A673 (cell line): ENCODE measurements around the gene PKP1. TPM values are rescaled to one million over a fixed set of nuclear protein-coding genes. Genes with fewer than 3 reads are reported as not detected.

Experiments
- BruUV-seq: library from RNA; stranded (reverse); fragments of 400-500 nt; replicated peaks from 2 replicates; lab custom pipeline; 2021; lab: Mats Ljungman, UMichigan
- CTCF ChIA-PET: fragments of 300-600 bp; sonication (Branson Sonifier 250); formaldehyde crosslinking; loops from one replicate; lab custom pipeline; 2022; ENCODE audit warnings: antibody characterized with exemption; lab: Charles Lee
- POLR2A ChIA-PET: fragments of 300-600 bp; sonication (Branson Sonifier 250); formaldehyde crosslinking; loops from one replicate; lab custom pipeline; 2022; ENCODE audit warnings: antibody characterized with exemption; ENCODE audit not compliant: low non-redundant PET; lab: Charles Lee
- DNase-seq: peaks from one replicate; pipeline ENCODE4 v3.0.0-alpha.2; 2015; ENCODE audit warnings: low spot score
- H3K27ac ChIP-seq: fragments of 200-600 bp; sonication (generic); 2 replicates; pipeline ENCODE4 v1.5.1; 2016; ENCODE audit warnings: mixed run types, low read depth, mild to moderate bottlenecking, mixed read lengths, antibody characterized with exemption, low read length; ENCODE audit not compliant: poor library complexity, severe bottlenecking
- H3K27me3 ChIP-seq: fragments of 200-600 bp; sonication (generic); replicated peaks from 2 replicates; pipeline ENCODE4 v1.6.1; 2017; ENCODE audit warnings: mixed run types, low read depth, mild to moderate bottlenecking, mixed read lengths, antibody characterized with exemption, low read length; ENCODE audit not compliant: insufficient read depth, poor library complexity
- H3K36me3 ChIP-seq: fragments of 200-600 bp; sonication (generic); 2 replicates; pipeline ENCODE4 v1.6.1; 2016; ENCODE audit warnings: mixed run types, mild to moderate bottlenecking, mixed read lengths, antibody characterized with exemption, low read length; ENCODE audit not compliant: insufficient read depth, poor library complexity, severe bottlenecking
- H3K4me1 ChIP-seq: fragments of 200-600 bp; sonication (generic); 2 replicates; pipeline ENCODE4 v1.6.1; 2017; ENCODE audit warnings: mixed run types, mild to moderate bottlenecking, mixed read lengths, antibody characterized with exemption, low read length; ENCODE audit not compliant: insufficient read depth, poor library complexity, severe bottlenecking
- H3K4me3 ChIP-seq: fragments of 200-600 bp; sonication (generic); 2 replicates; pipeline ENCODE4 v1.5.1; 2016; ENCODE audit warnings: low read depth, mixed run types, mild to moderate bottlenecking, mixed read lengths, low read length; ENCODE audit not compliant: poor library complexity, severe bottlenecking
- H3K9me3 ChIP-seq: fragments of 200-600 bp; sonication (generic); 2 replicates; pipeline ENCODE4 v1.6.1; 2016; ENCODE audit warnings: mixed run types, low read depth, mild to moderate bottlenecking, mixed read lengths, antibody characterized with exemption, low read length; ENCODE audit not compliant: poor library complexity, severe bottlenecking
- CTCF ChIP-seq: fragments of 300-800, 200-600 bp; sonication (generic); conservative IDR thresholded peaks from 2 replicates; pipeline ENCODE4 v1.5.1; 2017; ENCODE audit warnings: low read depth, mild to moderate bottlenecking, antibody characterized with exemption, low read length, moderate library complexity, mixed read lengths
- EZH2 ChIP-seq: fragments of 200-600 bp; sonication (generic); IDR thresholded peaks from 2 replicates; pipeline ENCODE4 v1.6.1; 2017; ENCODE audit warnings: borderline replicate concordance, low read depth, mild to moderate bottlenecking, mixed read lengths, antibody characterized with exemption, low read length; ENCODE audit not compliant: poor library complexity, severe bottlenecking
- intact Hi-C: fragments of 100-400 bp; cut with micrococcal nuclease; formaldehyde crosslinking; loops from one replicate; pipeline ENCODE4 v1.10.0; 2022; ENCODE audit not compliant: unreplicated experiment
- total RNA-seq: library from RNA; stranded (reverse); gene quantifications from 2 replicates; pipeline ENCODE4 v1.2.3, GENCODE V29; 2021

The PKP1 gene
- total RNA-seq, 1 experiment from 2014 or later, result 535 TPM

- H3K4me1 ChIP-seq, result peaks cover 26% of the 10 kb centered on the region
- POLR2A ChIA-PET, result interaction anchor here (0.6 to 0.7 kb wide), 3 partner anchors 8 to 17 kb away, joined by 3 to 9 read pairs (median 4); no protein-coding TSS in a partner anchor
These were observed 64.3 kb downstream of the PKP1 start for GRCh38 chr1:201347498-201348210.

GRCh38 chr1:201348211-201348566, 64.9 kb downstream of the PKP1 start:
- Histone ChIP-seq H3K4me3 (no peak overlapping the region), H3K27ac (no peak overlapping the region), H3K36me3 (no peaks in the 10 kb centered on the region), H3K9me3 (no peaks in the 10 kb centered on the region), H3K27me3 (no peaks in the 10 kb centered on the region), H3K4me1 (peaks cover 26% of the 10 kb centered on the region)
- intact Hi-C loops, result loop anchor here (5.0 kb wide), 2 partner anchors 81 to 96 kb away; no protein-coding TSS in a partner anchor
- CTCF ChIA-PET, result interaction anchor here (0.6 to 3.7 kb wide), 8 partner anchors 13 to 587 kb away, joined by 3 to 16 read pairs (median 4); no protein-coding TSS in a partner anchor
- DNase-seq, result peak; percentile 87
- no TSS peak for BruUV-seq
- TF ChIP-seq CTCF (peak; percentile 86), EZH2 (no peak)
- POLR2A ChIA-PET, result interaction anchor here (0.6 kb wide), 1 partner anchor 15 kb away, joined by 3 read pairs; no protein-coding TSS in a partner anchor

More at GRCh38 chr1:201347498-201348210, 64.3 kb downstream of the PKP1 start:
- H3K27me3 ChIP-seq, result no peaks in the 10 kb centered on the region
- CTCF ChIA-PET, result interaction anchor here (0.6 to 3.7 kb wide), 14 partner anchors 13 to 375 kb away, joined by 3 to 16 read pairs (median 4); no protein-coding TSS in a partner anchor
- H3K9me3 ChIP-seq, result no peaks in the 10 kb centered on the region
- H3K4me3 ChIP-seq, result no peak overlapping the region
- no peak for DNase-seq
- intact Hi-C loops, result loop anchor here (5.0 kb wide), 2 partner anchors 80 to 95 kb away; no protein-coding TSS in a partner anchor
- TF ChIP-seq EZH2 (no peak), CTCF (no peak)
- H3K36me3 ChIP-seq, result no peaks in the 10 kb centered on the region
- peak overlapping the region; percentile 41 for H3K27ac ChIP-seq
- no TSS peak for BruUV-seq

GRCh38 chr1:201349092-201349491, 65.8 kb downstream of the PKP1 start:
- Histone ChIP-seq H3K4me3 (no peak overlapping the region), H3K27me3 (no peaks in the 10 kb centered on the region), H3K27ac (peak overlapping the region; percentile 24), H3K4me1 (peaks cover 26% of the 10 kb centered on the region), H3K36me3 (no peaks in the 10 kb centered on the region), H3K9me3 (no peaks in the 10 kb centered on the region)
- intact Hi-C loops, result loop anchor here (5.0 kb wide), 2 partner anchors 82 to 97 kb away; no protein-coding TSS in a partner anchor
- BruUV-seq, result no TSS peak
- TF ChIP-seq EZH2, result no peak
- TF ChIP-seq CTCF, result no peak
- ChIA-PET POLR2A (no interaction called here), CTCF (interaction anchor here (0.7 kb wide), 1 partner anchor 588 kb away, joined by 3 read pairs; no protein-coding TSS in a partner anchor)
- DNase-seq, result no peak
